Measurements from ENCODE around the gene MACROD2. TPM values are rescaled to one million over a fixed set of nuclear protein-coding genes. Genes with fewer than 3 reads are reported as not detected.

Gene MACROD2
- total and polyA plus RNA-seq, 2 experiments from 2014 or later: 2.8 to 4.3 TPM

DNA sequence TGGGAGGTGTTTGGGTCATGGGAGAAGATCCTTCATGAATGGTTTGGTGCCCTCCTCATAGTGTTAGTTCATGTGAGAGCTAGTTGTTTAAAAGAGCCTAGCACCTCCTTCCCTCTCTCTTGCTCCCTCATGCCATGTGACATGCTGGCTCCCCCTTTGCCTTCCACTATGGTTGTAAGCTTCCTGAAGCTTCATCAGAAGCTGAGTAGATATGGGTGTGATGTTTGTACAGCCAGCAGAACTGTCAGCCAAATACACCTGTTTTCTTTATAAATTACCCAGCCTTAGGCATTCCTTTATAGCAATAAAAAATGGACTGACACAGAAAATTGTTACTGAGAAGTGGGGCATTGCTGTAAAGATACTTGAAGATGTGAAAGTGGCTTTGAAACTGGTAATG lies 1073.2 kb downstream of the MACROD2 start (continued):
- TF ChIP-seq, protein P1, sequence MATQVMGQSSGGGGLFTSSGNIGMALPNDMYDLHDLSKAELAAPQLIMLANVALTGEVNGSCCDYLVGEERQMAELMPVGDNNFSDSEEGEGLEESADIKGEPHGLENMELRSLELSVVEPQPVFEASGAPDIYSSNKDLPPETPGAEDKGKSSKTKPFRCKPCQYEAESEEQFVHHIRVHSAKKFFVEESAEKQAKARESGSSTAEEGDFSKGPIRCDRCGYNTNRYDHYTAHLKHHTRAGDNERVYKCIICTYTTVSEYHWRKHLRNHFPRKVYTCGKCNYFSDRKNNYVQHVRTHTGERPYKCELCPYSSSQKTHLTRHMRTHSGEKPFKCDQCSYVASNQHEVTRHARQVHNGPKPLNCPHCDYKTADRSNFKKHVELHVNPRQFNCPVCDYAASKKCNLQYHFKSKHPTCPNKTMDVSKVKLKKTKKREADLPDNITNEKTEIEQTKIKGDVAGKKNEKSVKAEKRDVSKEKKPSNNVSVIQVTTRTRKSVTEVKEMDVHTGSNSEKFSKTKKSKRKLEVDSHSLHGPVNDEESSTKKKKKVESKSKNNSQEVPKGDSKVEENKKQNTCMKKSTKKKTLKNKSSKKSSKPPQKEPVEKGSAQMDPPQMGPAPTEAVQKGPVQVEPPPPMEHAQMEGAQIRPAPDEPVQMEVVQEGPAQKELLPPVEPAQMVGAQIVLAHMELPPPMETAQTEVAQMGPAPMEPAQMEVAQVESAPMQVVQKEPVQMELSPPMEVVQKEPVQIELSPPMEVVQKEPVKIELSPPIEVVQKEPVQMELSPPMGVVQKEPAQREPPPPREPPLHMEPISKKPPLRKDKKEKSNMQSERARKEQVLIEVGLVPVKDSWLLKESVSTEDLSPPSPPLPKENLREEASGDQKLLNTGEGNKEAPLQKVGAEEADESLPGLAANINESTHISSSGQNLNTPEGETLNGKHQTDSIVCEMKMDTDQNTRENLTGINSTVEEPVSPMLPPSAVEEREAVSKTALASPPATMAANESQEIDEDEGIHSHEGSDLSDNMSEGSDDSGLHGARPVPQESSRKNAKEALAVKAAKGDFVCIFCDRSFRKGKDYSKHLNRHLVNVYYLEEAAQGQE (IDR thresholded peaks at IDR 0.05; ENCODE audit: unreplicated experiment): no peak

DNA sequence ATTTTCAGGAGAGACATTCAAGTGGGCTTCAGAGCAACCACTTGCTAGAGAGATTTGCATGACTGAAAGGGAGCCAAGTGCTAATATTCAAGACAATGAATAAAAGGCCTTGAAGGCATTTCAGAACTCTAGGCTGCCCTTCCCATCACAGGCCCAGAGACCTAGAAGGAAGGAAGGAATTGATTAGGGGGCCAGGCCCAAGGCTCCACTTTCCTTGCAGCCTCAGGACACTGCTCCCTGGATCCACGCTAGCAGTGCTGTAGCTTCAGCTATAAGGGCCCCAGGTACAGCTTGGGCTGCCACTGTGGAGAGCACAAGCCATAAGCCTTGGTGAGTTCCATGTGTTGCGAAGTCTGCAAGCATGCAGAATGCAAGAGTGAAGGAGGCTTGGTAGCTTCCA lies 1074.0 kb downstream of the MACROD2 start:
- no peaks in the 10 kb centered on the region for H3K79me2 ChIP-seq (replicated peaks; ENCODE audit: insufficient read depth)

More for the DNA sequence above, 1074.0 kb downstream of the MACROD2 start:
- H3K36me3 Mint-ChIP-seq (ENCODE audit: low read depth): peaks cover 16% of the 10 kb centered on the region
- Histone ChIP-seq H3K4me3 (no peak overlapping the region), H4K20me1 (replicated peaks; ENCODE audit: insufficient read depth) (no peaks in the 10 kb centered on the region), H3F3A (replicated peaks; ENCODE audit: low read depth) (no peaks in the 10 kb centered on the region), H3K27me3 (ENCODE audit: insufficient read depth) (no peaks in the 10 kb centered on the region), H3K4me2 (no peak overlapping the region), H3K27ac (ENCODE audit: low read depth) (no peak overlapping the region), H3K36me3 (ENCODE audit: insufficient read depth) (no peaks in the 10 kb centered on the region; the same call in 1 of the 2 replicates), H3K9me2 (ENCODE audit: insufficient read depth) (0 out of 2 replicates have a peak, but pooled peaks cover 7% of the 10 kb centered on the region), H3K4me1 (ENCODE audit: insufficient read depth) (no peaks in the 10 kb centered on the region), H2AFZ (no peak overlapping the region)
- H3K4me3 Mint-ChIP-seq: no peak overlapping the region
- H3K27ac Mint-ChIP-seq: no peak overlapping the region
- DNase-seq (ENCODE audit: low spot score) (no peak), ATAC-seq (peak; percentile 22; the same call in 1 of the 3 replicates)
- no peak for TF ChIP-seq NANOG (IDR thresholded peaks at IDR 0.05; ENCODE audit: borderline replicate concordance)
- TF ChIP-seq POLR2AphosphoS5 (IDR thresholded peaks at IDR 0.05; ENCODE audit: low read depth): no peak
- no peak for TF ChIP-seq EZH2 (IDR thresholded peaks at IDR 0.05; ENCODE audit: low read depth, unreplicated experiment)
- TF ChIP-seq EZH2phosphoT487 (IDR thresholded peaks at IDR 0.05; ENCODE audit: unreplicated experiment): no peak
- TF ChIP-seq, protein P1 (IDR thresholded peaks at IDR 0.05; ENCODE audit: unreplicated experiment): no peak
- TF ChIP-seq, protein P2, sequence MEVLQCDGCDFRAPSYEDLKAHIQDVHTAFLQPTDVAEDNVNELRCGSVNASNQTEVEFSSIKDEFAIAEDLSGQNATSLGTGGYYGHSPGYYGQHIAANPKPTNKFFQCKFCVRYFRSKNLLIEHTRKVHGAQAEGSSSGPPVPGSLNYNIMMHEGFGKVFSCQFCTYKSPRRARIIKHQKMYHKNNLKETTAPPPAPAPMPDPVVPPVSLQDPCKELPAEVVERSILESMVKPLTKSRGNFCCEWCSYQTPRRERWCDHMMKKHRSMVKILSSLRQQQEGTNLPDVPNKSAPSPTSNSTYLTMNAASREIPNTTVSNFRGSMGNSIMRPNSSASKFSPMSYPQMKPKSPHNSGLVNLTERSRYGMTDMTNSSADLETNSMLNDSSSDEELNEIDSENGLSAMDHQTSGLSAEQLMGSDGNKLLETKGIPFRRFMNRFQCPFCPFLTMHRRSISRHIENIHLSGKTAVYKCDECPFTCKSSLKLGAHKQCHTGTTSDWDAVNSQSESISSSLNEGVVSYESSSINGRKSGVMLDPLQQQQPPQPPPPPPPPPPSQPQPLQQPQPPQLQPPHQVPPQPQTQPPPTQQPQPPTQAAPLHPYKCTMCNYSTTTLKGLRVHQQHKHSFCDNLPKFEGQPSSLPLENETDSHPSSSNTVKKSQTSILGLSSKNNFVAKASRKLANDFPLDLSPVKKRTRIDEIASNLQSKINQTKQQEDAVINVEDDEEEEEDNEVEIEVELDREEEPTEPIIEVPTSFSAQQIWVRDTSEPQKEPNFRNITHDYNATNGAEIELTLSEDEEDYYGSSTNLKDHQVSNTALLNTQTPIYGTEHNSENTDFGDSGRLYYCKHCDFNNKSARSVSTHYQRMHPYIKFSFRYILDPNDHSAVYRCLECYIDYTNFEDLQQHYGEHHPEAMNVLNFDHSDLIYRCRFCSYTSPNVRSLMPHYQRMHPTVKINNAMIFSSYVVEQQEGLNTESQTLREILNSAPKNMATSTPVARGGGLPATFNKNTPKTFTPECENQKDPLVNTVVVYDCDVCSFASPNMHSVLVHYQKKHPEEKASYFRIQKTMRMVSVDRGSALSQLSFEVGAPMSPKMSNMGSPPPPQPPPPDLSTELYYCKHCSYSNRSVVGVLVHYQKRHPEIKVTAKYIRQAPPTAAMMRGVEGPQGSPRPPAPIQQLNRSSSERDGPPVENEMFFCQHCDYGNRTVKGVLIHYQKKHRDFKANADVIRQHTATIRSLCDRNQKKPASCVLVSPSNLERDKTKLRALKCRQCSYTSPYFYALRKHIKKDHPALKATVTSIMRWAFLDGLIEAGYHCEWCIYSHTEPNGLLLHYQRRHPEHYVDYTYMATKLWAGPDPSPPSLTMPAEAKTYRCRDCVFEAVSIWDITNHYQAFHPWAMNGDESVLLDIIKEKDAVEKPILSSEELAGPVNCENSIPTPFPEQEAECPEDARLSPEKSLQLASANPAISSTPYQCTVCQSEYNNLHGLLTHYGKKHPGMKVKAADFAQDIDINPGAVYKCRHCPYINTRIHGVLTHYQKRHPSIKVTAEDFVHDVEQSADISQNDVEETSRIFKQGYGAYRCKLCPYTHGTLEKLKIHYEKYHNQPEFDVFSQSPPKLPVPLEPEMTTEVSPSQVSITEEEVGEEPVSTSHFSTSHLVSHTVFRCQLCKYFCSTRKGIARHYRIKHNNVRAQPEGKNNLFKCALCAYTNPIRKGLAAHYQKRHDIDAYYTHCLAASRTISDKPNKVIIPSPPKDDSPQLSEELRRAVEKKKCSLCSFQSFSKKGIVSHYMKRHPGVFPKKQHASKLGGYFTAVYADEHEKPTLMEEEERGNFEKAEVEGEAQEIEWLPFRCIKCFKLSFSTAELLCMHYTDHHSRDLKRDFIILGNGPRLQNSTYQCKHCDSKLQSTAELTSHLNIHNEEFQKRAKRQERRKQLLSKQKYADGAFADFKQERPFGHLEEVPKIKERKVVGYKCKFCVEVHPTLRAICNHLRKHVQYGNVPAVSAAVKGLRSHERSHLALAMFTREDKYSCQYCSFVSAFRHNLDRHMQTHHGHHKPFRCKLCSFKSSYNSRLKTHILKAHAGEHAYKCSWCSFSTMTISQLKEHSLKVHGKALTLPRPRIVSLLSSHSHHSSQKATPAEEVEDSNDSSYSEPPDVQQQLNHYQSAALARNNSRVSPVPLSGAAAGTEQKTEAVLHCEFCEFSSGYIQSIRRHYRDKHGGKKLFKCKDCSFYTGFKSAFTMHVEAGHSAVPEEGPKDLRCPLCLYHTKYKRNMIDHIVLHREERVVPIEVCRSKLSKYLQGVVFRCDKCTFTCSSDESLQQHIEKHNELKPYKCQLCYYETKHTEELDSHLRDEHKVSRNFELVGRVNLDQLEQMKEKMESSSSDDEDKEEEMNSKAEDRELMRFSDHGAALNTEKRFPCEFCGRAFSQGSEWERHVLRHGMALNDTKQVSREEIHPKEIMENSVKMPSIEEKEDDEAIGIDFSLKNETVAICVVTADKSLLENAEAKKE (CRISPR knock-in tag; IDR thresholded peaks at IDR 0.05): 0 out of 2 replicates have a peak, but pooled peaks have one; percentile 14
- no peak for TF ChIP-seq ZNF114 (CRISPR knock-in tag; IDR thresholded peaks at IDR 0.05)
- H3K4me1 Mint-ChIP-seq: peaks cover 8% of the 10 kb centered on the region
- peaks cover 13% of the 10 kb centered on the region; the same call in 2 of the 3 replicates for H3K9me3 Mint-ChIP-seq
- H3K27me3 Mint-ChIP-seq (ENCODE audit: insufficient read depth, low read depth, poor library complexity): peaks cover 5% of the 10 kb centered on the region

Data from GM23338 (cell line).